Measurements from ENCODE around the gene FBP1. TPM values are rescaled to one million over a fixed set of nuclear protein-coding genes. Genes with fewer than 3 reads are reported as not detected.

Gene FBP1
- total and polyA plus RNA-seq, 2 donors (not counting 3 experiments of a cell fraction or from before 2014, with no cell fraction given) = 2.5 to 3.8 TPM

DNA sequence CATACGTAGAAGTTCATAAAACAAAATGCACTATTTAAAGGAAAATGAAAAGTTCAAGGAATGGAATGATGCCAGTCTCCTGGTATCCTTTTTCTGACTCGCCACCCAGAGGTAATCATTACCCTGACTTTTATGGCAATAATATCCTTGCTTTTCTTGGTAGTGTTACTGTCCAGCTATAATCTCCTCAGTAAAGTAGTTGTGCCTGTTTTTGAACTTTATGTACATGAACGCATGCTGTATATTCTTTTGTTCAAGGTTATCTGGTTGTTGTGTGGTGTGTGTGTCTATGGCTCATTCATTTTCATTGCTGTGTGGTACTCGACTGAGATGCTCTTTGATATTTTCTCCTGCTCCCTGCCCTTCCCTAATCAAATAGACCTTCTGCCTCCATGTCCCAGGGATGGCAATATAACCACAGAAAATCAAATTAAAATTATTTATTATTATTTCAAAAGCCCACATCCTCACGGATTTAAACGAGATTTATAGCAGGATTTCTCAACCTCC is 29.2 kb upstream of the FBP1 start:
- ChIA-PET CTCF (interaction anchor here (0.8 to 5.5 kb wide), 28 partner anchors 8 to 1649 kb away, joined by 3 to 234 read pairs (median 5); partner anchors contain the start of gene AOPEP), POLR2A (interaction anchor here (0.7 kb wide), 1 partner anchor 463 kb away, joined by 3 read pairs; no protein-coding TSS in a partner anchor)
- no peaks in the 10 kb centered on the region for H3K79me2 ChIP-seq (ENCODE audit: control insufficient read depth, insufficient read depth, low read length)
- no peak overlapping the region for H2AFZ ChIP-seq (ENCODE audit: low read depth, low read length)
- no peak overlapping the region for H3K4me2 ChIP-seq (ENCODE audit: insufficient read depth, low read length)
- no peak for TF ChIP-seq POLR2A (IDR thresholded peaks at IDR 0.05; ENCODE audit: low read depth, low read length)
- TF ChIP-seq, protein P1, sequence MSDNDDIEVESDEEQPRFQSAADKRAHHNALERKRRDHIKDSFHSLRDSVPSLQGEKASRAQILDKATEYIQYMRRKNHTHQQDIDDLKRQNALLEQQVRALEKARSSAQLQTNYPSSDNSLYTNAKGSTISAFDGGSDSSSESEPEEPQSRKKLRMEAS (IDR thresholded peaks at IDR 0.05; ENCODE audit: insufficient read depth, insufficient read length) = no peak
- no peak for TF ChIP-seq EZH2 (IDR thresholded peaks at IDR 0.05; ENCODE audit: borderline replicate concordance, low read depth, low read length, severe bottlenecking)
- TF ChIP-seq JUN (IDR thresholded peaks at IDR 0.05; ENCODE audit: borderline replicate concordance, insufficient read depth, insufficient read length, low read depth) = no peak
- TF ChIP-seq GATA2 (IDR thresholded peaks at IDR 0.05; ENCODE audit: insufficient read depth, insufficient read length, low read depth, low read length) = no peak
- no peak for TF ChIP-seq FOS (IDR thresholded peaks at IDR 0.05; ENCODE audit: borderline replicate concordance, insufficient read depth, low read length)
- TF ChIP-seq, protein P2, sequence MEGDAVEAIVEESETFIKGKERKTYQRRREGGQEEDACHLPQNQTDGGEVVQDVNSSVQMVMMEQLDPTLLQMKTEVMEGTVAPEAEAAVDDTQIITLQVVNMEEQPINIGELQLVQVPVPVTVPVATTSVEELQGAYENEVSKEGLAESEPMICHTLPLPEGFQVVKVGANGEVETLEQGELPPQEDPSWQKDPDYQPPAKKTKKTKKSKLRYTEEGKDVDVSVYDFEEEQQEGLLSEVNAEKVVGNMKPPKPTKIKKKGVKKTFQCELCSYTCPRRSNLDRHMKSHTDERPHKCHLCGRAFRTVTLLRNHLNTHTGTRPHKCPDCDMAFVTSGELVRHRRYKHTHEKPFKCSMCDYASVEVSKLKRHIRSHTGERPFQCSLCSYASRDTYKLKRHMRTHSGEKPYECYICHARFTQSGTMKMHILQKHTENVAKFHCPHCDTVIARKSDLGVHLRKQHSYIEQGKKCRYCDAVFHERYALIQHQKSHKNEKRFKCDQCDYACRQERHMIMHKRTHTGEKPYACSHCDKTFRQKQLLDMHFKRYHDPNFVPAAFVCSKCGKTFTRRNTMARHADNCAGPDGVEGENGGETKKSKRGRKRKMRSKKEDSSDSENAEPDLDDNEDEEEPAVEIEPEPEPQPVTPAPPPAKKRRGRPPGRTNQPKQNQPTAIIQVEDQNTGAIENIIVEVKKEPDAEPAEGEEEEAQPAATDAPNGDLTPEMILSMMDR (IDR thresholded peaks at IDR 0.05; ENCODE audit: extremely low read depth in 1 of 2, insufficient read depth in 1 of 2, low read depth in 1 of 2, low read length in 2 of 2) = no peak
- TF ChIP-seq POLR2AphosphoS5 (IDR thresholded peaks at IDR 0.05; ENCODE audit: insufficient read depth, low read depth, low read length) = no peak
- TF ChIP-seq MYC (IDR thresholded peaks at IDR 0.05; ENCODE audit: low read depth, low read length) = no peak
- H3K27ac ChIP-seq (ENCODE audit: insufficient read depth, low read depth, low read length) = no peak overlapping the region
- H3K9ac ChIP-seq (replicated peaks; ENCODE audit: extremely low read depth, insufficient read depth, low read length) = no peak overlapping the region
- intact Hi-C loops (cut with micrococcal nuclease) = loop anchor here (2.0 kb wide), 1 partner anchor 114 kb away; no protein-coding TSS in a partner anchor
- peaks cover 9 to 14% of the 10 kb centered on the region in 2 experiments for H3K27me3 ChIP-seq (ENCODE audit: control insufficient read depth in 2 of 2, insufficient read depth in 2 of 2, low read length in 2 of 2)
- FAIRE-seq (no peak), DNase-seq (ENCODE audit: low read depth, low spot score) (no peak)
- no peaks in the 10 kb centered on the region for H4K20me1 ChIP-seq (replicated peaks; ENCODE audit: control insufficient read depth, extremely low read depth, insufficient read depth, low read length)
- H3K9me3 ChIP-seq (replicated peaks; ENCODE audit: control insufficient read depth, insufficient read depth, low read length) = no peaks in the 10 kb centered on the region
- H3K9me1 ChIP-seq (replicated peaks; ENCODE audit: control insufficient read depth, extremely low read depth, insufficient read depth, low read length) = no peaks in the 10 kb centered on the region
- H3K36me3 ChIP-seq (ENCODE audit: control insufficient read depth in 2 of 2, extremely low read depth in 1 of 2, insufficient read depth in 2 of 2, low read length in 2 of 2) = no peaks in the 10 kb centered on the region
- no TSS peak for BruUV-seq (replicated peaks)
- dilution Hi-C loops (cut with MboI; ENCODE audit: extremely low pct_ligation_motif_present, low sequenced_read_pairs) = loop anchor here (25.0 kb wide), 1 partner anchor 469 kb away; no protein-coding TSS in a partner anchor
- H3K4me3 ChIP-seq (replicated peaks in 1 of 3; ENCODE audit: insufficient read depth in 1 of 3, low read depth in 1 of 3, low read length in 3 of 3) = no peak overlapping the region
- peaks cover 6% of the 10 kb centered on the region for H3K4me1 ChIP-seq (ENCODE audit: control insufficient read depth, extremely low read depth, insufficient read depth, low read length)
